Measurements from ENCODE around the gene APBA1.

The APBA1 gene

GRCh38 chr9:69590266-69590665 lies 81.9 kb downstream of the APBA1 start:
- Histone ChIP-seq H3K4me2 (ENCODE audit: low read depth, low read length, poor library complexity, severe bottlenecking) (no peak overlapping the region), H2AFZ (ENCODE audit: low read depth, low read length, severe bottlenecking) (no peak overlapping the region), H3K4me3 (ENCODE audit: insufficient read depth, low read length, poor library complexity, severe bottlenecking) (no peak overlapping the region), H3K27ac (ENCODE audit: low read depth, low read length) (no peak overlapping the region), H3K9ac (ENCODE audit: low read length) (no peak overlapping the region), H3F3A (ENCODE audit: insufficient read depth) (no peaks in the 10 kb centered on the region), H3K79me2 (ENCODE audit: insufficient read depth, low read length) (no peaks in the 10 kb centered on the region), H3K9me2 (replicated peaks; ENCODE audit: insufficient read depth, low read length) (no peaks in the 10 kb centered on the region), H4K20me1 (ENCODE audit: low read depth, low read length) (no peaks in the 10 kb centered on the region), H3K36me3 (ENCODE audit: low read length) (no peaks in the 10 kb centered on the region), H3K9me3 (ENCODE audit: insufficient read depth, low read length) (no peaks in the 10 kb centered on the region), H3K27me3 (ENCODE audit: low read length) (no peaks in the 10 kb centered on the region)
- TF ChIP-seq, protein P1, sequence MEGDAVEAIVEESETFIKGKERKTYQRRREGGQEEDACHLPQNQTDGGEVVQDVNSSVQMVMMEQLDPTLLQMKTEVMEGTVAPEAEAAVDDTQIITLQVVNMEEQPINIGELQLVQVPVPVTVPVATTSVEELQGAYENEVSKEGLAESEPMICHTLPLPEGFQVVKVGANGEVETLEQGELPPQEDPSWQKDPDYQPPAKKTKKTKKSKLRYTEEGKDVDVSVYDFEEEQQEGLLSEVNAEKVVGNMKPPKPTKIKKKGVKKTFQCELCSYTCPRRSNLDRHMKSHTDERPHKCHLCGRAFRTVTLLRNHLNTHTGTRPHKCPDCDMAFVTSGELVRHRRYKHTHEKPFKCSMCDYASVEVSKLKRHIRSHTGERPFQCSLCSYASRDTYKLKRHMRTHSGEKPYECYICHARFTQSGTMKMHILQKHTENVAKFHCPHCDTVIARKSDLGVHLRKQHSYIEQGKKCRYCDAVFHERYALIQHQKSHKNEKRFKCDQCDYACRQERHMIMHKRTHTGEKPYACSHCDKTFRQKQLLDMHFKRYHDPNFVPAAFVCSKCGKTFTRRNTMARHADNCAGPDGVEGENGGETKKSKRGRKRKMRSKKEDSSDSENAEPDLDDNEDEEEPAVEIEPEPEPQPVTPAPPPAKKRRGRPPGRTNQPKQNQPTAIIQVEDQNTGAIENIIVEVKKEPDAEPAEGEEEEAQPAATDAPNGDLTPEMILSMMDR (IDR thresholded peaks at IDR 0.05; ENCODE audit: insufficient read depth, low read length, poor library complexity, severe bottlenecking) = no peak
- TF ChIP-seq EZH2phosphoT487 (conservative IDR thresholded peaks at IDR 0.05; ENCODE audit: low read length) = no peak

- Histone ChIP-seq H3F3A (ENCODE audit: insufficient read depth) (no peaks in the 10 kb centered on the region), H4K20me1 (ENCODE audit: low read depth, low read length) (no peaks in the 10 kb centered on the region), H3K27me3 (ENCODE audit: low read length) (no peaks in the 10 kb centered on the region), H3K9me3 (ENCODE audit: insufficient read depth, low read length) (no peaks in the 10 kb centered on the region), H3K36me3 (ENCODE audit: low read length) (no peaks in the 10 kb centered on the region), H3K4me3 (ENCODE audit: insufficient read depth, low read length, poor library complexity, severe bottlenecking) (no peak overlapping the region), H3K4me2 (ENCODE audit: low read depth, low read length, poor library complexity, severe bottlenecking) (no peak overlapping the region), H2AFZ (ENCODE audit: low read depth, low read length, severe bottlenecking) (no peak overlapping the region), H3K79me2 (ENCODE audit: insufficient read depth, low read length) (no peaks in the 10 kb centered on the region), H3K27ac (ENCODE audit: low read depth, low read length) (no peak overlapping the region), H3K9ac (ENCODE audit: low read length) (no peak overlapping the region), H3K9me2 (replicated peaks; ENCODE audit: insufficient read depth, low read length) (no peaks in the 10 kb centered on the region)
- TF ChIP-seq, protein P1 (IDR thresholded peaks at IDR 0.05; ENCODE audit: insufficient read depth, low read length, poor library complexity, severe bottlenecking) = no peak
- no peak for TF ChIP-seq EZH2phosphoT487 (conservative IDR thresholded peaks at IDR 0.05; ENCODE audit: low read length)
Observed at GRCh38 chr9:69589156-69589555, 83.0 kb downstream of the APBA1 start.

DNA sequence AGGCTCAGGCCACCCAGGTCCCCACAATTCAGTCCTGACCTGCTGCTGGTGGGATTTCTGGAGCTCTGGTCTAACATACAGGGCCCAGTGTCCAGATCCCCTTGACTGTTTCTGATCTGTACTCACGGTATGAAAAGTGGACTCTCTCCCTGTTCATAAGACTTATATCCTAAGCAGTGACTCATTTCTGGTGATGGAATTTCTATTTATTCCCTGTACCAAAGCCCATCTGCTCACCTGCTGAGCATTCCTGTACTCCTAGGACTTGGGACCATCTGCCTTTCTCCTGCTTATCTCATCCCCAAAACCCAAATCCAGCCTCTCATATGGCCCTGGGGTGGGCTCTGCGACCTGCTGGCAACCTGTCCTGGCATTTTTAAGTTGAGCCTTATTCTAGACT lies 86.6 kb downstream of the APBA1 start:
- Histone ChIP-seq H3K36me3 (ENCODE audit: low read length) (no peaks in the 10 kb centered on the region), H3K79me2 (ENCODE audit: insufficient read depth, low read length) (no peaks in the 10 kb centered on the region), H3K9ac (ENCODE audit: low read length) (no peak overlapping the region), H3K9me2 (replicated peaks; ENCODE audit: insufficient read depth, low read length) (no peaks in the 10 kb centered on the region), H3K27me3 (ENCODE audit: low read length) (no peaks in the 10 kb centered on the region), H3K27ac (ENCODE audit: low read depth, low read length) (no peak overlapping the region), H3K9me3 (ENCODE audit: insufficient read depth, low read length) (no peaks in the 10 kb centered on the region), H2AFZ (ENCODE audit: low read depth, low read length, severe bottlenecking) (no peak overlapping the region), H3K4me3 (ENCODE audit: insufficient read depth, low read length, poor library complexity, severe bottlenecking) (no peak overlapping the region), H3K4me2 (ENCODE audit: low read depth, low read length, poor library complexity, severe bottlenecking) (no peak overlapping the region), H3F3A (ENCODE audit: insufficient read depth) (no peaks in the 10 kb centered on the region), H4K20me1 (ENCODE audit: low read depth, low read length) (no peaks in the 10 kb centered on the region)
- TF ChIP-seq, protein P1 (IDR thresholded peaks at IDR 0.05; ENCODE audit: insufficient read depth, low read length, poor library complexity, severe bottlenecking) = no peak
- TF ChIP-seq EZH2phosphoT487 (conservative IDR thresholded peaks at IDR 0.05; ENCODE audit: low read length) = no peak

All from SU-DHL-6 (cell line).